Liver (tissue), 4 donors: ENCODE measurements around the gene RTL10. TPM values are rescaled to one million over a fixed set of nuclear protein-coding genes. Genes with fewer than 3 reads are reported as not detected.

Source experiments
- polyA plus RNA-seq, 2 donors: library from polyadenylated mRNA; stranded (reverse) in 1 of 2; unstranded in 1 of 2; fragments of 200-250 nt in 1 of 2; fragments of >200 nt in 1 of 2; fragmentation: Nextera tagmentation in 1 of 2; extraction: Ambion mirVana in 1 of 2; gene quantifications; one replicate each; pipeline versions ENCODE4 v1.2.1 to v1.2.3, GENCODE V29; 2013 to 2015
- total RNA-seq, 2 donors: library from RNA; depleted of rRNA; stranded (reverse); fragments of >200 nt; gene quantifications; one replicate each; pipeline ENCODE4 v1.2.3, GENCODE V29; 2014
- donor health status: healthy.
- donor health status: healthy.
- donor health status: healthy.

Gene RTL10
- total and polyA plus RNA-seq, 4 donors, result 4.2 to 8.3 (median 7.4) TPM

Other genes with a start within 250 kb of the RTL10 start
- 1 to 10 TPM; 3.3 to 3.5 TPM for gene SEPTIN5, start 140.4 kb downstream of the RTL10 start, total RNA-seq
- gene SEPTIN5, start 140.4 kb downstream of the RTL10 start, polyA plus RNA-seq, result 1 to 10 TPM in 1 of 2 donors, under 1 TPM in 1; 0.26 to 2.2 TPM
- 1 to 10 TPM in 1 of 2 donors, not detected in 1; 5.7 TPM for gene GP1BB, start 131.3 kb downstream of the RTL10 start, total RNA-seq
- under 1 TPM; 0.38 to 0.51 TPM for gene GP1BB, start 131.3 kb downstream of the RTL10 start, polyA plus RNA-seq
- gene TBX1, start 94.1 kb downstream of the RTL10 start, total RNA-seq, result under 1 TPM in 1 of 2 donors, not detected in 1; 0.17 TPM
- under 1 TPM in 1 of 2 donors, not detected in 1; 0.18 TPM for gene TBX1, start 94.1 kb downstream of the RTL10 start, polyA plus RNA-seq
- 1 to 10 TPM; 1.5 to 1.9 TPM for gene GNB1L, start within 50 bp of the RTL10 start, total RNA-seq
- gene GNB1L, start within 50 bp of the RTL10 start, polyA plus RNA-seq, result 1 to 10 TPM; 2.0 to 3.6 TPM
- gene COMT, start 86.9 kb upstream of the RTL10 start, total RNA-seq, result 100 to 1,000 TPM in 1 of 2 donors, 10 to 100 TPM in 1; 75.3 to 136 TPM
- gene COMT, start 86.9 kb upstream of the RTL10 start, polyA plus RNA-seq, result 100 to 1,000 TPM; 156 to 430 TPM
- 10 to 100 TPM; 22.2 to 30.2 TPM for gene TXNRD2, start 86.9 kb upstream of the RTL10 start, total RNA-seq
- 10 to 100 TPM; 37.0 to 41.3 TPM for gene TXNRD2, start 86.9 kb upstream of the RTL10 start, polyA plus RNA-seq
- 10 to 100 TPM; 41.6 to 48.8 TPM for gene ARVCF, start 161.9 kb upstream of the RTL10 start, total RNA-seq
- 10 to 100 TPM in 1 of 2 donors, 1 to 10 TPM in 1; 3.8 to 10.6 TPM for gene ARVCF, start 161.9 kb upstream of the RTL10 start, polyA plus RNA-seq
- gene TANGO2, start 166.2 kb upstream of the RTL10 start, total RNA-seq, result 100 to 1,000 TPM in 1 of 2 donors, 10 to 100 TPM in 1; 20.5 to 153 TPM
- 10 to 100 TPM; 10.8 to 11.7 TPM for gene TANGO2, start 166.2 kb upstream of the RTL10 start, polyA plus RNA-seq
- gene DGCR8, start 225.4 kb upstream of the RTL10 start, total RNA-seq, result 10 to 100 TPM; 22.6 to 27.1 TPM
- 1 to 10 TPM; 7.9 to 9.0 TPM for gene DGCR8, start 225.4 kb upstream of the RTL10 start, polyA plus RNA-seq